ACHN (cell line): ENCODE data around the gene HIVEP1.
A peak's percentile ranks its signal among the peaks of the same experiment; 100 is the strongest.

ENCODE experiments used
- DNase-seq: peaks from one replicate; pipeline ENCODE4 v3.0.0-alpha.2; 2015
- in situ Hi-C: cut with HindIII; loops from 2 replicates; pipeline ENCODE4 v1.10.0; 2017; ENCODE audit warnings: low sequenced_read_pairs, low pct_ligation_motif_present, low pct_unique_long_range_greater_than_20kb

HIVEP1 gene

DNA sequence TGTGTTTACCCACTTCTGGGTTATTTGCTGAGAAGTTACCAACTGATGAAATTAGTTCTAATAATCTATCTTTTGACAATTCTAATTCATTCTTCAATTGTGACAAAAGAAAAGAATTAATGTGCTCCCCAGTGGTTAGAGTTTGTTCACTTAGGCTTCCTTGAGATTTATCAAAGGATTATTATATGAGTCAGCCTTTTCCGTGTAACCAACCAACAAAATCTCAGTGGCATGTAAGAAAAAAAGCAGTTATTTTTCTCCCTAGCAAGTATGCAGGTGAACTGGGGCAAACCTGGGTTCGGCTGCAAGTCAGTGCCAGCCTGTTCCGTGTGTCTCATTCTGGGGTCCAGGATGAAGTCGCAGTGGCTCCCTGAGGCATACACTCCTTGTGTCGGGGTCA lies 28.8 kb upstream of the HIVEP1 start:
- in situ Hi-C loops: no loop called here
- DNase-seq: no peak

DNA sequence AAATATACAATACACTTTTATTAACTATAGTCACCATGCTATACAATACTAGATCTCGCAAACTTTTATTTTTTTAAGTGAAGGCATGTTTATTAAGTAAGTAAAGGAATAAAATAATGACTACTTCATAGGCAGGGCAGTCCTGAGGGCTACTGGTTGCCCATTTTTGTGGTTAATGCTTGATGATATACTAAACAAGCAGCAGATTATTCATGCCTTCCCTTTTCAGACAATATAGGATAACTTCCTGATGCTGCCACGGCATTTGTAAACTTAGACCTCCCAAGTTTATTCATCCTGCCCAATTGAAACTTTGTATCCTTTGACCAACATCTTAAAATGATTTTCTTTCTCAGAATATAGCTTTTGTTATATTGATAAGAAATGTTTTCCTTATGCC lies 24.7 kb upstream of the HIVEP1 start:
- DNase-seq: no peak
- in situ Hi-C loops: no loop called here

DNA sequence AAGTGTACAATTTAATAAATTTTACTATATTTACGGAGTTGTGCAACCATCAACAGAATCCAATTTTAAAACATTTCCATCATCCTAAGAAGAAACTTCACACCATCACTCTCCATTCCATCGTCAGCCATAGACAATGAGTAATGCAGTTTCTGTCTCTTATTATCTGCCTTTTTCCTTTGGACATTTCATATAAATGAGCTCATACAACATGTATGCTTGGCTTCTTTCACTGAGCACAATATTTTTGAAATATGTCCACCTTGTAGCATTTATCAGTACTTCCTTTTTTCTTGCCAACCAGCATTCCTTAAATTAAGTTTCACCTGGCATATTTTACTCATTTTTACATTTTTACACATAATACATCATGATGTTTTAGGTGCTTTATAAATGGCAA lies 22.7 kb upstream of the HIVEP1 start:
- in situ Hi-C loops: no loop called here
- no peak for DNase-seq

GRCh38 chr6:11992086-11992485 lies 20.0 kb upstream of the HIVEP1 start:
- in situ Hi-C loops: no loop called here

DNA sequence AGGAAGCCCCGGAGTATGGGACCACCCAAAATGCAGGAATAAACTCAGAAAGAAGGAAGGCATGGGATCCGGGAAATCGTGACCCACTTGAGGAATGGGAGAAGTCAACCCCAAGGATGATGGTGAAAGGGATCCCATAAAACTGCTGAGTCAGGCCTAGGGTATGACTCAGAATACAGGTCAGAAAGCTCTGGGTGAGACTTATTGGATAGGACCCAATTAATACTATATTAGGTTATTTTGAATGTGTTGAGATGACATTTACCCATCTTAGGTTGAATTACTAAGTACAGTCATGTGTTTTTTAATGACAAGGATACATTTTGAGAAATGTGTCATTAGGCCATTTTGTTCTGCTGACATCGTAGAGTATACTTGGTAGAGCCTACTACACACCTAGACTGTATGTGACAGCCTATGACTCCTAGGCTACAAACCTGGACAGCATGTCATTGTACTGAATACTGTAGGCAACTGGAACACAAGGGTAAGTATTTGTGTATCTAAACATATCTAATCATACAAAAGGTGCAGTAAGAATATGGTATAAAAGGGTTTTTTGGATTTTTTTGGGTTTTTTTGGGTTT lies 17.1 kb upstream of the HIVEP1 start:
- no peak for DNase-seq
- in situ Hi-C loops: no loop called here

More at GRCh38 chr6:11992086-11992485, 20.0 kb upstream of the HIVEP1 start:
- no peak for DNase-seq

GRCh38 chr6:11996751-11997150 lies 15.4 kb upstream of the HIVEP1 start:
- DNase-seq: no peak

DNA sequence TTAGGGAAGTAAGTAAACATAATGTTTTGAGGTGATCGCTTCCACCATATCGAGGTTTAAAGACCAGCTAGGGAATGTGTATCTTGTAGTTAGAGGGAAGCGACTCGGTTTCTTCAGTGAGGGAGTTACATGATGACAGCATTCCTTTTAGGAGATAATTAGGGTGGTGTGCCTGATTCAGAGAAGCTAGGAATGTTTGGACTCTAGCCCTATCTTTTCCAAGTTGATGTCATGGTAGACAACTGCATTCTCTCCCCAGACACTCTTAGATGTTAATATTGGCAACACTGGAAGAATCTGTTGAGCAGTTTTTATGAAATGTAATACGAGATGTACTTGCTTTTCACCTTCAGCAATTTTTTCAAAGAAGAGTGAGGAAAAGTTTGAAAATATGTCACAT lies 12.9 kb upstream of the HIVEP1 start:
- in situ Hi-C loops: no loop called here
- no peak for DNase-seq

More at GRCh38 chr6:11996751-11997150, 15.4 kb upstream of the HIVEP1 start:
- in situ Hi-C loops: no loop called here

DNA sequence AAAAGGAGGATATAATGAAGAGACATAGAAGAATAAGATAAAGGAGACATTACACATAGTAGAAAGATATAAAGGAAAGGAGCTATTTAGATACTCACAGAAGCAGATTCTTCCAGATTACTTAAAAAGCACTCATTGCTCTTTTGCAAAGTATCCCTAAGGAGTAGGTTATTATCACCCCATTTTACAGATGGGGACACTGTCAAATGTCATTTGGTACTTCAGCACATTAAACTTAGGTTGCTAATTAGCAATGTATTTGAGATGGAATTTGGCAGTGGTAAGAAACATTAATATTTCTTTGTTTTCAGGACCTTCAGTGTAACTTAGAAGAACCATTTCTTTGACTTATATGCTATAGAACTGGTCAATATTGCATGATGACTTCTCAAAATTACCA lies 11.9 kb upstream of the HIVEP1 start:
- in situ Hi-C loops: no loop called here

DNA sequence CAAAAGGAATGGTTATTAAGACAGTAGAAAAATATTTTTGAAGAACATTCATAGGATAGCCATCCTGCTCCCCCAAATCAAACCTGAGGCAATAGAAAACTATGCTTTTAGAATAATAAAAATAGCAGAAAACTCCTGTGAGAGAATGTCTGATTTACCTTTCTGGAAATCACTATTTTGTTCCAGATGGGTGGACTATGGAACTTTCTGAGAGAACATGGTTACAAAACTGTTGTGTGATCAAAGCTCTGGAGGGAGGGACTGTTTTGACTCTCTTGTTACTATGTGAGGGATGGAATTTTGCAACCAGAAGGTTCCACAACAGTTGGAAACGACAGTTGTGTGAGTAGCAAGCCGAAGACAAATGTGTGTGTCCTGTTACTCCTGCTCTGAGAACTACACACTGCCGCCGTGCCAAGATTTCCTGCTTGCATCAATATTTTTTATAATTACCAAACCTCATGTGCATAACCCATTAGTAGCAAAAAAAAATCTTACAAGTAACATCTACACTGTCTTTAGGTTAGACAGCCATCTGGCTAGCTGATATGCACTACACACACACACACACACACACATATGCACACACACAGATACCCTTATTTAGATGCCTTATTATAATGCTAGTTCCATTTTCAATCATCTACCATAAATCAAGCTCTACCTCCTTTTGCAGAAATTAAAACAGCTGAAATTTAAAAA lies 11.0 kb upstream of the HIVEP1 start:
- DNase-seq: no peak
- in situ Hi-C loops: no loop called here

More for the DNA sequence above, 11.9 kb upstream of the HIVEP1 start:
- DNase-seq: no peak

DNA sequence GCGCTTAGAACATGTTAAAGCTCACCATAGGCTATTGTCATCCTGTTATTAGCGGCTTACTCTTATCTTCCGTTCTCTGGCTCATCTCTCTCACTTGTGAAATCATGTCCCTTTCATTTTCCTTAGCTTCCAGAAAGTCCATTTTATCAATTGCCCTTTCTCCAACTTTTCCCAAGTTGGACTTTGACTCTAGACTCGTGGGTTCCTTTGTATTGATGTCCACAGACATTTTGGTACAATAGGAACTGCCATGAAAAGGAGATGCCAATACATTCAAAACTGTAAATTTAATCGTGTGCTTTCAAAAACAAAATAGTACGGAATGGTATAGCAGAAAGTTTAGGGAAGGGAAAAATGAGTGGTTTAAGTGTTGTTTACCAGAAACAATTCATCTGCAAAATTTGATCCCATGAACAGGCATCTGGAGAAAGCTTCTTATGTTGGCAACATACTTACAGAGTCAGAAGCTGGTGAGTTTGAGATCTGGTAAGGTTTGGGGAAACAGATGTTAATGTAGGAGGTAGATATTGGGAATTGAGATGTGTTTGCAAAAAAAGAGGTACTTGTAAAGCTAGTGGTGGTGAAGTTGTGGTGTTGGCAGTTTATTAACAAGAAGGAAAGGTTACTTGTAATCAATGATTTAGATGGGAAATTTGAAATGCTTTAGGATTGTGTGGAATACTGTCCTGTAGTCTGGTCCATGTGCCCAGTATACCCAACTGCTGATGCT lies 10.2 kb upstream of the HIVEP1 start:
- no peak for DNase-seq
- in situ Hi-C loops: no loop called here

- in situ Hi-C loops: no loop called here
- DNase-seq: peak; percentile 48
These were observed 4.6 kb upstream of the HIVEP1 start for GRCh38 chr6:12007473-12007872.

- DNase-seq: peak; percentile 29
- in situ Hi-C loops: no loop called here
These were observed 4.2 kb upstream of the HIVEP1 start for GRCh38 chr6:12007887-12008286.

DNA sequence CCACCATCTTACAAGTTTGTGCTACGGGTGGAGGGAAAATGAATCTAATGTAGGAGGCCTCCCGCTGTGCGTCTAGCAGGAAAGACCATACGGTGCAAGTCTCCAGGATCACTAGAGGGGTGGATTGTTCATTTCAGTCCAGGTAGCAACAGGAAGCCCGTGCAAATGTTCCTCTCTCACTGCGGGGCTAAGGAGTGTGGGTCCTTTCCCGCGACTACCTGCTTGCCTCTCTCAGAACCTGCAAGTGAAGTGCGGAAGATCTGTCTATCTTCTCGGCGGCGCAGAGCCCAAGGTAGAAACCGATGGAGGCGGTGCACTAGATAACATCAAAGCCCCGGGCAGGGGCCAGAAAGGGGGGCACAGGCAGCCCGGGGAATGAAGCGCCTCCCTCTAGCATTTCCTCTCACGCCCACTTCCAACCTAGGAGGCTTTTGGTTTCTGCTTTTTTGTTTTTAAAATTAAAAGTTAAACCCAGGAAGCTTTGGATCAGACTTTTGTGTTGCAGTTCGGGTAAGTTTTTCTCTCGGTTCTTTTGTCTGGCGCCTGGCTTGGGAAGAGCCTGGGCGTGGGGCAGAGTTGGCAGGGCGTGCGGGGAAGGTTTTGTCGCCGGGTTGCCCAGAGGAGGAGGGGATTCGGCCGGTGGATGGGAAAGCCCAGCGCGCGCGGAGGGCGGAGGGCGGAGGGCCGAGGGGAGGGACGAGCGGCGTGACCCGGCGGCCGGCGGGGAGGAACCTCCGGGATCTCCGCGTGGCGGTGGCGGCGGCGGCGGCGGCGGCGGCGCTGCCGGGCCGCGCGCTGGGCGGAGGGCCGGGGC lies 3.5 kb upstream of the HIVEP1 start:
- DNase-seq: peak; percentile 81
- in situ Hi-C loops: no loop called here

- in situ Hi-C loops: no loop called here
- no peak for DNase-seq
These were observed 2.9 kb upstream of the HIVEP1 start for GRCh38 chr6:12009180-12009685.

DNA sequence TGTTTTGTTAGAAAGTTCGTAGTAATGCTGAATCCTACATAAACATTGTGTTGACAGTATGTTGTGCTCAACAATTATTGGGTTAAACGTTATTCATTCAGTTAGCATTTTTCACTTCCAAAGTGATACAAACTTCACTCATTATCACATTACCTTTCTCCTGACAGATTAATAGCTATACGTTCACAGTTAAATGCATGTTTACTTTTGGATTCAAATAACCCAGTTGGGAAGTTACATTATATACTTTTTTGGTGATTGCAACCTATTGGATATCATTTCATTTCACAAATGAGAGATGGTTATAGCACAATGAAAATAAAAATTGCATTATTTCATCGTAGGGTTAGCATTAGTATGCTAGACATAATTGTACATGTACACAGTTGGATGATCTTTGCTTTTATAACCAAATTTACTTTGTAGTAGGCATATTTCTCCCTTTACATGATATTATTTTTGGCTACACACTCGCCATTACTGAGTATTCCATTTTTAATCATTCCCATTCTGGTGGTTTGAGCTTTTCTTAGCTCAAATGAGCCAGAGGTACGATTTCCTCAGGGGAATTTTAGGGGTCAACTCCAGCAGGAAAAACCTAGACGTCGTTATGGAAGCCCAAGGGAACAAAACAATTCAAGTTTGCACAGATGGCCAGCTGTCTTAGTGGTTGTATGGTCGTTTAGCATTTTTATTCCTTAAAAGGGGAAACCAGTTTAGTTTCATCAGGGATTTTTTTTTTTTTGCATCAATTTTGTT lies 2.1 kb upstream of the HIVEP1 start:
- no peak for DNase-seq
- in situ Hi-C loops: no loop called here

- in situ Hi-C loops: no loop called here
- DNase-seq: no peak
These were observed 1.4 kb upstream of the HIVEP1 start for GRCh38 chr6:12010635-12011275.

DNA sequence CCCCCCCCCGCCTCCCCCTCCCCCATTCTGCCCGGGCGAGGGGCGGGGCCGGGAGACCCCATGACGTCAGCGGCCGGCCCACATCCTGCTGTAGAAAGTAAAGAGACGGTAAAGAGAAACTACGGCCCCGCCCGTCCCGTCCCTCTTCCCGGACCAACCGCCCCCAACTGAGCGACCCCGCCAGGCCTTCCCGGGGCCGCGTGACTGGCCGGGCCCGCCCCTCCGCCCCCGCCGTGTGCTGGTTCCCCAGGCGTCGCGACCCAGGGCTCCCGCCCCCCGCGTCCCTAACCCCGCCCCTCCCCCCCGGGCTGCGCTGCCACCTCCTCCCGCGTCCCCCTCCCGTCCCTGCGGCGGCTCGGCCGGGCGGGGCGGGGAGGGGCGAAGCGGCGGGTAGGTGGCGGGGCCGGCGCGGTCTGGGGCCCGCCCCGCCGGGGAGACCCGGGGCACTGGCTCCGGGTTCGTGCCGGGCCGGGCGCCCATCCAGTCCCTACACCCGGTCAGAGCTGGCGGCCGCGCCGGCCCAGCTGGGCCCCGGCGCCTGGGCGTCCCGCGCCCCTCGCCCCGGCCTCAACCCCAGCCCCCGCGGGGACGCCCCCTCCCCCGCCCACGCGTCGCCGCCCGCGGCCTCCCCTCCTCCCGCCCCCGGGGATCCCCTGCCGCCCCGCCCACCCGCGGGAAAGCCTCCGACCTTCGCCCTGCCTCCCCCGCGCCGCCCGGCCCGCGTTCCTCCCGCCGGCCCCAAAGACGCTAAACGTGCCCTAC lies 655 bp upstream of the HIVEP1 start:
- peak; percentile 93 for DNase-seq
- in situ Hi-C loops: no loop called here
